Kidney capillary endothelial cell (primary cell): ENCODE results near the gene CPA1.

Experiments
- DNase-seq: peaks from one replicate; pipeline ENCODE4 v3.0.0-alpha.2; 2018; ENCODE audit warnings: low spot score

The CPA1 gene

GRCh38 chr7:130394421-130395195 lies 14.3 kb downstream of the CPA1 start:
- no peak for DNase-seq

GRCh38 chr7:130395421-130395820 lies 15.1 kb downstream of the CPA1 start:
- no peak for DNase-seq

GRCh38 chr7:130396109-130396508 lies 15.8 kb downstream of the CPA1 start:
- no peak for DNase-seq

- no peak for DNase-seq
These were observed 16.9 kb downstream of the CPA1 start for GRCh38 chr7:130397051-130397757.

GRCh38 chr7:130397758-130398073 lies 17.4 kb downstream of the CPA1 start:
- no peak for DNase-seq

- DNase-seq, result no peak
These were observed 18.3 kb downstream of the CPA1 start for GRCh38 chr7:130398526-130399090.

- no peak for DNase-seq
These were observed 19.9 kb downstream of the CPA1 start for GRCh38 chr7:130400120-130400572.

- no peak for DNase-seq
These were observed 20.8 kb downstream of the CPA1 start for GRCh38 chr7:130401101-130401500.

- no peak for DNase-seq
These were observed 21.3 kb downstream of the CPA1 start for GRCh38 chr7:130401578-130401977.

- no peak for DNase-seq
These were observed 24.7 kb downstream of the CPA1 start for GRCh38 chr7:130405003-130405402.

- no peak for DNase-seq
These were observed 28.9 kb downstream of the CPA1 start for GRCh38 chr7:130409067-130409711.

GRCh38 chr7:130409712-130410072 lies 29.4 kb downstream of the CPA1 start:
- DNase-seq, result no peak

GRCh38 chr7:130410868-130411541 lies 30.7 kb downstream of the CPA1 start:
- DNase-seq, result no peak

GRCh38 chr7:130413201-130413600 lies 32.9 kb downstream of the CPA1 start:
- DNase-seq, result no peak

GRCh38 chr7:130415006-130415405 lies 34.7 kb downstream of the CPA1 start:
- no peak for DNase-seq

GRCh38 chr7:130417213-130417612 lies 36.9 kb downstream of the CPA1 start:
- no peak for DNase-seq

- no peak for DNase-seq
These were observed 38.0 kb downstream of the CPA1 start for GRCh38 chr7:130418306-130418705.

GRCh38 chr7:130419658-130420057 lies 39.4 kb downstream of the CPA1 start:
- DNase-seq, result no peak

- DNase-seq, result no peak
These were observed 40.8 kb downstream of the CPA1 start for GRCh38 chr7:130420943-130421578.

- no peak for DNase-seq
These were observed 41.4 kb downstream of the CPA1 start for GRCh38 chr7:130421684-130422083.

- no peak for DNase-seq
These were observed 43.3 kb downstream of the CPA1 start for GRCh38 chr7:130423501-130424037.

GRCh38 chr7:130425796-130426195 lies 45.5 kb downstream of the CPA1 start:
- no peak for DNase-seq
